HG03103 (cell line): ENCODE measurements around the gene CCL7.

ENCODE experiments used
- ATAC-seq: cut with Tn5 transposase; IDR thresholded peaks from one replicate; pipeline ENCODE4 v1.9.1; 2021; ENCODE audit warnings: low read depth; ENCODE audit not compliant: unreplicated experiment

Gene CCL7

DNA sequence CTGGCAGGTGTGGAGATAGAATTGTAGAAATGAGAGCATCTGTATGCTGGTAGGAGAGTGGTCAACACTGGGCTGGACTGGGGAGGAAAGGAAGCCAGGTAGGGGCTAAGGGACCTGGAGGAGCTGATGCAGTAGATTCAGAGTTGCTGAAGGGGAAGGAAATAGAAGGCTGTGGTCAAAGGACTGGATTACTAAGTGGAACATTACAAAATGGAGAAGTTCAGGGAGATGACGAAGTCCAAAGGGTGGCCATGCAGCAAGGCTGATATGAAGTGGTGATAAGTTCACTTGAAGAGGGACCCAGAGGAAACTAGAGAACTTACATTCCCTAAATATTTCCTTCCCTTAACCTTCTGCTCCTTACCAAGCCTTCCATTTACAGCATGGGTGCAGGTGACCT is 23.6 kb upstream of the CCL7 start:
- no peak for ATAC-seq

GRCh38 chr17:34246881-34247280 is 23.1 kb upstream of the CCL7 start:
- ATAC-seq = no peak

- no peak for ATAC-seq
These were observed 21.5 kb upstream of the CCL7 start for GRCh38 chr17:34248511-34249024.

- ATAC-seq = no peak
These were observed 21.0 kb upstream of the CCL7 start for GRCh38 chr17:34249061-34249460.

DNA sequence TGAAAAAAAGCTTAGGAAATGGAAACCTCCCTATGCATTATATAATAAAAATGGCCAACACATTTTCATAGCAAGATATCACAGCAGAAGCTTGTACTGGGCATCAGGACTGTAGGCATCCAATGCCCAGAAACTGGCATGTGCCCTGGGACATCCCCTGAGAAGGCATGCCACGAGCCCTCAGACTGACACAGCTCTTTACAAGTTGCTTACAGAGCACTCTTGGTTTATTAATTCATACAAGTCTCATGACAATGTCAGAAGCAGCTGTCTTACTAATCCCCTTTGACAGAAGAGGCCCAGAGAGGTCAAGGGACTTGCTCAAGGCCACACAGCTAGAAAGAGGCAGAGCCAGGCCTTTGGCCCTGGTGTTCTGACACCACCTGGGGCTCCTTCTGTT is 20.5 kb upstream of the CCL7 start:
- ATAC-seq = no peak

DNA sequence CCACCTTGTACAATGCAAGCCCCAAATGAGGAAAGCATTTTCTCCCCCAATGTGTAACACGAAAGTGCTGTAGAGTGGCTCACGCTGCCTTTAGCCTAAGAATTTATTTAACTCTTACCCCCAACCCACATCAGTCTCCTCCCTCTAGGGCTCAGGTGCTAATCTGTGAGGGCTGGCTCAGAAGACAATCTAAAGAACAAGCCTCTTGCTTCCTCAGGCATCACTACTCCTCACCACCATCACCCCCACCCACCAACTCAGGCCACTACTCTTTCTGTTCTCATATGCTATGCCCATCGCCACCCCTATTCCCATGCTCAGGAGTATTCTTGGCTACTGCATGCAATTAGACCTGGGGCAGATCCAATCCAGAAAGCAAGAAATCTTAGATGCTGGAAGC is 18.8 kb upstream of the CCL7 start:
- ATAC-seq = no peak

- ATAC-seq = no peak
These were observed 18.0 kb upstream of the CCL7 start for GRCh38 chr17:34252095-34252443.

DNA sequence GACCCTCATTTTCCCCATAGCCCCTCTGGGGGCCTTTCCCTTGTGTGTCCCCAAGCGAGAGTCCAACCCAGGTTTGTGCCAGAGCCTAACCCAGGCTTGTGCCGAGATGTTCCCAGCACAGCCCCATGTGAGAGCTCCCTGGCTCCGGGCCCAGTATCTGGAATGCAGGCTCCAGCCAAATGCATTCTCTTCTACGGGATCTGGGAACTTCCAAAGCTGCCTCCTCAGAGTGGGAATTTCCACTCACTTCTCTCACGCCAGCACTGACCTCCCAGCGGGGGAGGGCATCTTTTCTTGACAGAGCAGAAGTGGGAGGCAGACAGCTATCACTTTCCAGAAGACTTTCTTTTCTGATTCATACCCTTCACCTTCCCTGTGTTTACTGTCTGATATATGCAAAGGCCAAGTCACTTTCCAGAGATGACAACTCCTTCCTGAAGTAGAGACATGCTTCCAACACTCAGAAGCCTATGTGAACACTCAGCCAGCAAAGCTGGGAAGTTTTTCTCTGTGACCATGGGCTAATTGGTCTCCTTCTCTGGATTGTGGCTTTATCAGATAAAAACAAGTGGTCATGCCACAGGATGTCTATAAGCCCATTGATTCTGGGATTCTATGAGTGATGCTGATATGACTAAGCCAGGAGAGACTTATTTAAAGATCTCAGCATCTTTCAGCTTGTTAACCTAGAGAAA is 17.4 kb upstream of the CCL7 start:
- ATAC-seq = no peak

DNA sequence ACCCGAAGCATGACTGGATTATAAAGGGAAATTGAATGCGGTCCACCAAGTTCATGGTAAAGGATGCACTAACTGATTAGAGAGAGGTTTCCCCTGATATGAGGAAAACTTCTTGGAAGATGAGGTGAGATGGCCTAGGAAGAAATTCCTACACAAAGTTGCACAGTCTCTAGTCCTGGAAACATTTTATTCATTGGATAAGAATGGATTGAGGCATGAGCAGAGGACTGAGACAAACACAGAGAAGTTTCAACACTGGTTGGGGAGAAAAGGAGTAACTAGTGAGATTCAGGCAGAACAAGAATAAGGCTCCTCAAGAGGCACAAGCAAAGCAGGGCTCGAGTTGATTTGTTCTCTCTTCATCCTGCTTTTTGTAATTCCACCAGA is 16.9 kb upstream of the CCL7 start:
- no peak for ATAC-seq

- ATAC-seq = no peak
These were observed 15.9 kb upstream of the CCL7 start for GRCh38 chr17:34254146-34254545.

GRCh38 chr17:34254651-34255380 is 15.2 kb upstream of the CCL7 start, which contains the start of gene CCL2:
TSS of gene CCL2 (plus strand) at chr17:34255285. CDS start at chr17:34255350, 65 bp downstream.
- ATAC-seq = no peak

DNA sequence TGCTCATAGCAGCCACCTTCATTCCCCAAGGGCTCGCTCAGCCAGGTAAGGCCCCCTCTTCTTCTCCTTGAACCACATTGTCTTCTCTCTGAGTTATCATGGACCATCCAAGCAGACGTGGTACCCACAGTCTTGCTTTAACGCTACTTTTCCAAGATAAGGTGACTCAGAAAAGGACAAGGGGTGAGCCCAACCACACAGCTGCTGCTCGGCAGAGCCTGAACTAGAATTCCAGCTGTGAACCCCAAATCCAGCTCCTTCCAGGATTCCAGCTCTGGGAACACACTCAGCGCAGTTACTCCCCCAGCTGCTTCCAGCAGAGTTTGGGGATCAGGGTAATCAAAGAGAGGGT is 14.7 kb upstream of the CCL7 start:
- no peak for ATAC-seq

- ATAC-seq = no peak
These were observed 14.2 kb upstream of the CCL7 start for GRCh38 chr17:34255841-34256240.

- no peak for ATAC-seq
These were observed 12.6 kb upstream of the CCL7 start for GRCh38 chr17:34257299-34257985.

- ATAC-seq = no peak
These were observed 12.1 kb upstream of the CCL7 start for GRCh38 chr17:34257986-34258326.

DNA sequence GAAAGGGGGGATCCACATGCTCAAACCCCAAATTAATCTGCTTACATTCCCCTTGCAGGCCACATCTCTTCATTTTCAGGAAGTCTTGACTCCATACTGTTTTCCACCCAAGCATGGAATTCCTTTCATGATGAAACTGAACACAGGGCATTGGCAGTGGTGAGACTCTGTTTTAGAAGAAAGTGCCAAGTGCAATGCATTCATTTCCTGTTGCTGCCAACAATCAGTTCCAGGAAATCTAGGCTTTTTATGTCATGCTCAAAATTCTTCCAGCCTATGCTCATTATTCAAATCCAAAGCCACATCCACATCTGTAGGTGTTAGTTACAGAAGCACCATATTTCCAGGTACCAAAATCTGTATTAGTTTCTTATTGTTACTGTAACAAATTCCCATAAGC is 10.9 kb upstream of the CCL7 start:
- ATAC-seq = no peak

DNA sequence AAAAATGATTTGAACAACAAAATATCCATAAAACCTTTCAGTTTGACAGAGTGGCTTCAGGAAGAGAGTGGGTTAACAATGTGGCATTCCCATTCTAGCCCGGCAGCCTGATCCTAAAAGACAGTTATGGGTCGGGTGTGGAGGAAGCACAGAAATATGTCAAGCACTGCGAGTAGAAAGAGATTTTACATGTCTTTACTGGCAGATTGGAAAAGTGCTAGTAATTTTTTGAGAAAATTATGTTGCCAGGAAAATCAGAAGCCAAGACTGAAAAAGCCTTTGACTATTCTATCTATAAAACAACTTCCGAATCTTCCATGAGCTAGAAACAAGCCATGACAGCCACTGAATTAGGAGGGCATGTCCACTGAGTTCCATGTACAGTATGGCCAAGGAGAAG is 9.2 kb upstream of the CCL7 start:
- no peak for ATAC-seq

DNA sequence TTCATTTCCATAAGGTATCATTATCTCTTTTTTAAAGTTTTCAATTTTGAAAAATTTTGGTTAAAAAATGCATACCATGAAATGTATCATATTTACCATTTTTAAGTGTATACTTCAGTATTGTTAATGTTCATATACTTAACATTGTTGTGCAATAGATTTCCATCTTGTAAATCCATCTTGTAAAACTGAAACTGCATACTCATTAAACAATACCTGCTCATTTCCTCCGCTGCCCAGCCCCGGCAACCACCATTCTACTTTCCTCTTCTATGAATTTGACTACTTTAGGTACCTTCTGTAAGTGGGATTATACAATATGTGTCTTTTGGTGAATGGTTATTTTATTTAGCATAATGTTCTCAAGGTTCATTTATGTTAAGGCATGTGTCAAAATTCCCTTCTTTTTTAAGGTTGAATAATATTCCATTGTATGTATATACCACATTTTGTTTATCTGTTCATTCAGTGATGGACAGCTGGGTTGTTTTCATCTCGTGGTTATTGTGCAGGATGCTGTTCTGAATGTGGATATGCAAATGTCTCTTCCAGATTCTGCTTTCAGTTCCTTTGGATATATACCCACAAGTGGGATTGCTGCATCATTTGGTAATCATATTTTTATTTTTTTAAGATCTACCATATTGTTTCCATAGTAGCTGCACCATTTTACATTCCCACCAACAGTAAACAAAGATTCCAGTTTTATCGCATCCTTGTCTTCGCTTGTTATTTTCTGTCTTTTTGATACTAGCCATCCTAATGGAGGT is 8.3 kb upstream of the CCL7 start:
- ATAC-seq = no peak

- no peak for ATAC-seq
These were observed 4.3 kb upstream of the CCL7 start for GRCh38 chr17:34265711-34266110.

GRCh38 chr17:34275881-34276280 is 5.9 kb downstream of the CCL7 start:
- ATAC-seq = no peak

GRCh38 chr17:34276826-34277225 is 6.8 kb downstream of the CCL7 start:
- ATAC-seq = no peak
